Stomach smooth muscle (tissue), 2 donors: Measurements from ENCODE around the gene STXBP6.

Experiments used
- H3K27ac ChIP-seq: one replicate; pipeline ENCODE4 v1.7.0; 2013; ENCODE audit warnings: mild to moderate bottlenecking, low read length, inconsistent platforms
- H3K27me3 ChIP-seq, 2 donors: one replicate each; pipeline ENCODE4 v1.7.0; 2013; ENCODE audit warnings: low read length in 2 of 2; ENCODE audit not compliant: insufficient read depth in 2 of 2, control insufficient read depth in 1 of 2
- H3K36me3 ChIP-seq, 2 donors: one replicate each; pipeline ENCODE4 v1.7.0; 2013; ENCODE audit warnings: low read length in 2 of 2; ENCODE audit not compliant: control insufficient read depth in 2 of 2, insufficient read depth in 2 of 2
- H3K4me1 ChIP-seq: one replicate; pipeline ENCODE4 v1.7.0; 2013; ENCODE audit warnings: low read length; ENCODE audit not compliant: control insufficient read depth, insufficient read depth
- H3K4me3 ChIP-seq, 2 donors: one replicate each; pipeline ENCODE4 v1.7.0; 2013; ENCODE audit warnings: low read length in 2 of 2
- H3K9ac ChIP-seq, 2 donors: one replicate each; pipeline ENCODE4 v1.7.0; 2013; ENCODE audit warnings: low read length in 2 of 2, mild to moderate bottlenecking in 1 of 2
- H3K9me3 ChIP-seq, 2 donors: one replicate each; pipeline ENCODE4 v1.7.0; 2013; ENCODE audit warnings: low read length in 2 of 2; ENCODE audit not compliant: control insufficient read depth in 2 of 2
- donor health status: healthy.
- donor health status: Pancreatic carcinoma.

Gene STXBP6

DNA sequence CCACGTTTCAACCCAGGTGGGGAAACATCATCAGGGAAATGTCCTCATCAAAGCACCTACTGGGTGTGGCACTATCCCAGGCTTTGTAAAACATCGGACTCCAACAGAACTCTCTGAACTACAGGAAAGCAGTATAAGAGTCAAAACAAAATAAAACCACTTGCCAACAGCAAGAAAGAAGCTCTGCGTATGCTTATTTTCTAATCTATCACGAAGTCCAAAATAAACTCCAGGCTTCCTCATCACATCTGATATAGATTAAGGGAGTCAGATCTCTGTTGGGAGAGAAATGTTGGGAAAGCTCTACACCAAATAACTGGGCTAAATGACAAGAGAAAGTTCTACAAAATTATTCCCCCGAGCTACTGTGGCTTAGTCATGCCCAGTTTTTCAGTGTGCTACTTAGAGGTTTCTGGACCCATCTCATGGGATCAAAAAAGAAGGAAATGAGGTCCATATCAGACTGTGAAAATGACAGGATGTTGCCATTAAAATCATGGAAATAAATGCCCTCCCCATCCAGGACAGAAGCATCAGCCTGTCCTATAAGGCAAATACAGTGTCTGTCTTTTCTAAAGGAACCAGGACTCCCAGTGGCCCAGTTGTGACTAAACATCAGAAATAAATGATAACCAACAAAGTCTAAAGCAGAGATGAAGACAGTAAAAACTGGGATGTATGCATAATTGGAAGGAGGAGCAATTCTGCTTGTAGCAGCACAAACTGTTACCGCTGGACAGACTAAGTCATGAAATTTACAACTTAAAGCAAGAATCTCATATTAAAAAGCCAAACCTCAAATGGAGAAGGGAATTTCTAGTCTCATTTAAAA is 149.5 kb downstream of the STXBP6 start:
- Histone ChIP-seq H3K4me3 (no peak overlapping the region), H3K36me3 (no peaks in the 10 kb centered on the region), H3K9ac (no peak overlapping the region), H3K4me1 (no peaks in the 10 kb centered on the region), H3K27me3 (no peaks in the 10 kb centered on the region), H3K9me3 (no peaks in the 10 kb centered on the region), H3K27ac (no peak overlapping the region)

GRCh38 chr14:24897793-24898192 is 152.2 kb downstream of the STXBP6 start:
- Histone ChIP-seq H3K27ac (no peak overlapping the region), H3K36me3 (no peaks in the 10 kb centered on the region), H3K9me3 (no peaks in the 10 kb centered on the region), H3K9ac (no peak overlapping the region), H3K4me3 (no peak overlapping the region), H3K4me1 (no peaks in the 10 kb centered on the region), H3K27me3 (no peaks in the 10 kb centered on the region)

- peaks cover 0 to 3% of the 10 kb centered on the region in 2 donors for H3K9me3 ChIP-seq
These were observed 154.3 kb downstream of the STXBP6 start for GRCh38 chr14:24895622-24896021.

GRCh38 chr14:24895243-24895583 is 154.7 kb downstream of the STXBP6 start:
- Histone ChIP-seq H3K27ac (no peak overlapping the region), H3K4me1 (no peaks in the 10 kb centered on the region), H3K27me3 (no peaks in the 10 kb centered on the region), H3K9ac (no peak overlapping the region), H3K4me3 (no peak overlapping the region), H3K9me3 (peaks cover 0 to 3% of the 10 kb centered on the region in 2 donors), H3K36me3 (no peaks in the 10 kb centered on the region)

More at GRCh38 chr14:24895622-24896021, 154.3 kb downstream of the STXBP6 start:
- H3K27ac ChIP-seq, result no peak overlapping the region
- no peaks in the 10 kb centered on the region for H3K4me1 ChIP-seq
- no peaks in the 10 kb centered on the region for H3K36me3 ChIP-seq
- no peak overlapping the region for H3K9ac ChIP-seq
- no peaks in the 10 kb centered on the region for H3K27me3 ChIP-seq
- H3K4me3 ChIP-seq, result no peak overlapping the region

DNA sequence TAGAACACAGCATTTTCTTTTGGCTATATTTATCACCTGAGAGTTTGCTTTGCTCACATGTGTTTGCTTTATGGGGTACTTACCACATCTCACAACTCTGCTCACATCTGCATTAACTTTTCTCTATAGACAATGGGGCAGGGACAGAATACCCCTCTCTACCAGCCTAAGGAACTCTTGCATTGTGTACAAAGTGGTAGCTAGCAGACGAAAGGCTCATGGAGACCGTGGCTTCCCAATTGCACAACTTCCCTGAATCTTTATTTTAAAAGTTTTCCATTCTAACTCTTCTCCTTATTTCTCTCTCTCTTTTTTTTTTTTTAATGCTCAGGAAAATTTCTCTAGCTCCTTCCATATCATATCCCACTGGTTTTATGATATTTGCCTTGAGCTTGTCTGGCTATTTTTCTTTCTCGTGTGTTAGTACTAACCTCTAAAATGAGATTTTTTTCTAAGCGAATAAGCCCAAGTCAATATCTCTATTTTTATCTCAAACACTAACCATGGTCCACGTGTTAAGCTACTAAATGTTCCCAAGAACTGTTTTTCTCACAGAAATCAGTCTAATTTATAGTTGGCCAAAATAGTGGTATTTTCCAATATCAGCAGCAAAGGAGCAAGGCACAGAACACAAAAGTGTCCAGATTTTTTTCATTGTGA is 155.2 kb downstream of the STXBP6 start:
- Histone ChIP-seq H3K4me3 (no peak overlapping the region), H3K36me3 (no peaks in the 10 kb centered on the region), H3K4me1 (peaks cover 4% of the 10 kb centered on the region), H3K9ac (no peak overlapping the region), H3K27ac (no peak overlapping the region), H3K9me3 (peaks cover 0 to 3% of the 10 kb centered on the region in 2 donors), H3K27me3 (no peaks in the 10 kb centered on the region)

DNA sequence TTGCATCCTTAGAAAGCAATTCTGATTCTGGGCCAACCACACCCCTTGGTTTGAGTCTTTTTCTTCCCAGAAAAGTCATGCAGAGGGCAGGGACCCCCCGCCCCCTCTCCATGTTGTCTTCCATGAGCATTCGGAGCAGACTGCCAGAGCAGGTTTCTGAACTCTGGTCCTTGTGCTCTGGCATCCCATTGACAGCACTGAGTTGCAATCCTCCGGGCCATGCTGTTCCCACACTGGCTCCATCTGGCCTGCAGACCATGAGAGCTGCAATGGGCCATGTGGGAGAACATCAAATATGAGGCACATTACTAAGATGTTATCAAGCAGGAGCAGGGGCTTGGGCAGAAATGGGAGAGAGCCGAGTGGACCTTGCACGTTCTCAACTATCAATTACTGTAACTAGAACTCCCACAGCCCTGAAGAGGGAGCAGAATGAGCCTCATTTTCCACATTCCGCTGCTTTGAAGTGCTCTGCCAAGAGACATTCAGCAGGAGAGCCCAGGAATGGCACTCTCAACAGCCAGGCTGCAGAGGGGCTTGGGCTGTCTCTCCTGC is 157.4 kb downstream of the STXBP6 start:
- peaks cover 4% of the 10 kb centered on the region for H3K4me1 ChIP-seq
- H3K4me3 ChIP-seq, result no peak overlapping the region

DNA sequence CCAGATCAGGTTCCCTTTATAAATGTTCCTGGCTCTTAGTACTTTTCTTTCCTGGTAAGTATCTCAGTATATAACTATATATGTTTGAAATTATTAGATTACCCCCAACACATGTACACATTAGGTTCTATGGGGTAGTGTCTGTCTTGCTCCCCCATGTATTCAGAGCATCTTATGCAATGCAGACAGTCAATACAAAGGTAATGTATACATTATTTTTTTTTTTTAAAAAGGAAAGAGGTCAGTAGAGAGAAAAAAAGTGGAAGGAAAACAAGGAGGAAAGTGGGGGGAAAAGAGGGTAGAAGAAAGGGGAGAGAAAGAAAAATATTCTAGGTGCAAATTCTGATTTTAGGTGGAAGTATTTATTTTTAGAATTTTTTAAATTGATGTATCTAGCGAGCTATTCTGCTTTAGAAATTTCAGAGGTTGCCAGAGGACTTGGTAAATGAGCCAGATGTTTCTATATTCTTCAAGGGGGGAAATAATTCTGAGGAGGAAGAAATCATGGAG is 157.9 kb downstream of the STXBP6 start:
- Histone ChIP-seq H3K27ac (no peak overlapping the region), H3K4me1 (peaks cover 4% of the 10 kb centered on the region), H3K9me3 (peaks cover 0 to 3% of the 10 kb centered on the region in 2 donors), H3K9ac (no peak overlapping the region), H3K4me3 (no peak overlapping the region), H3K27me3 (no peaks in the 10 kb centered on the region), H3K36me3 (no peaks in the 10 kb centered on the region)

More for the DNA sequence above, 157.4 kb downstream of the STXBP6 start:
- H3K27ac ChIP-seq, result no peak overlapping the region
- peaks cover 0 to 3% of the 10 kb centered on the region in 2 donors for H3K9me3 ChIP-seq
- no peaks in the 10 kb centered on the region for H3K27me3 ChIP-seq
- no peak overlapping the region for H3K9ac ChIP-seq
- H3K36me3 ChIP-seq, result no peaks in the 10 kb centered on the region

GRCh38 chr14:24890716-24891115 is 159.2 kb downstream of the STXBP6 start:
- no peak overlapping the region for H3K4me3 ChIP-seq
- H3K9ac ChIP-seq, result no peak overlapping the region
- H3K36me3 ChIP-seq, result no peaks in the 10 kb centered on the region
- H3K9me3 ChIP-seq, result peaks cover 0 to 3% of the 10 kb centered on the region in 2 donors
- no peaks in the 10 kb centered on the region for H3K27me3 ChIP-seq
- no peak overlapping the region for H3K27ac ChIP-seq
- H3K4me1 ChIP-seq, result peaks cover 4% of the 10 kb centered on the region

DNA sequence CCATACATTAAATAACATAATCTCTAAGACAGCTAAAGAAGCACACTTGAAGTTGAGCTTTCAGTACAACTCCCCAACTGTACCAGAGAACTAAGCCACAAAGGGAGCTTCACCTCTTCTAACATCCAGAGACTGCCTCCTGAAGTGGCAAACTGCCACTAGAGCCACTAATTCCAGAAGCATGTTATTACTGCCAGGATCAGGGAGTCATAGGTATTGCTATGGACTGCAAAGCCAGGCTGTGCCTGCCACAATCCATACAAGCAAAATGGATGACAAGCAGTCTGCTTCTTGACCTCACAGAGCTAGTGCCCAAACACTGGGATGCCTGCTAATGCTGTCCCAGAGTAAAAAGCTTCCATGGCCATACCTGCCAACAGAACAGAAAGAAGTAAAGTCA is 160.1 kb downstream of the STXBP6 start:
- Histone ChIP-seq H3K9me3 (peaks cover 0 to 3% of the 10 kb centered on the region in 2 donors), H3K36me3 (no peaks in the 10 kb centered on the region), H3K27me3 (no peaks in the 10 kb centered on the region), H3K4me3 (no peak overlapping the region), H3K27ac (no peak overlapping the region), H3K4me1 (peaks cover 4% of the 10 kb centered on the region), H3K9ac (no peak overlapping the region)

DNA sequence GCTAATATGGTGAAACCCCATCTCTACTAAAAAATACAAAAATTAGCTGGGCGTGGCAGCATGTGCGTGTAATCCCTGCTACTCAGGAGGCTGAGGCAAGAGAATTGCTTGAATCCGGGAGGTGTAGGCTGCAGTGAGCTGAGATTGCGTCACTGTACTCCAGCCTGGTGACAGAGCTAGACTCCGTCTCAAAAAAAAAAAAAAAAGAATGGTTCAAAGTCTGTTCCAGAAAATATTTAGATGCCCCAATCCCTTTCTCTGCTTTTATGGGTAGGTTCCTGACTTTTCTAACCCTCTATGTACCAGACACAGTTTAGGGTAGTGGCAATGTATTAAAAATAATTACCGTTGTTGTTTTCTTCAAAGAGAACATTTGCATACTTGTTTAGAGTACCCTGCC is 161.4 kb downstream of the STXBP6 start:
- no peaks in the 10 kb centered on the region for H3K36me3 ChIP-seq
- peaks cover 4% of the 10 kb centered on the region for H3K4me1 ChIP-seq
- no peak overlapping the region for H3K9ac ChIP-seq
- no peak overlapping the region for H3K27ac ChIP-seq
- H3K4me3 ChIP-seq, result no peak overlapping the region
- no peaks in the 10 kb centered on the region for H3K27me3 ChIP-seq
- H3K9me3 ChIP-seq, result peaks cover 0 to 3% of the 10 kb centered on the region in 2 donors
